HepG2 (cell line): Measurements from ENCODE around the gene NOS2.

Source experiments
- ARNT ChIP-seq: fragments of 450-650 bp; IDR thresholded peaks from 2 replicates; pipeline ENCODE4 v1.6.1; 2017
- CCDC6 ChIP-seq: sonication (generic); formaldehyde crosslinking; IDR thresholded peaks from 2 replicates; pipeline ENCODE4 v1.8.1; 2022; ENCODE audit warnings: mild to moderate bottlenecking, missing genetic modification reagents, moderate library complexity
- EP300 ChIP-seq, 3 experiments: sonication (generic) in 1 of 3; formaldehyde crosslinking in 1 of 3; IDR thresholded peaks; 2 replicates each; pipeline versions ENCODE4 v1.5.1 to v1.6.1; 2011 to 2020; ENCODE audit warnings: low read depth in 2 of 3, low read length in 2 of 3, borderline replicate concordance in 1 of 3, improper control_type of control experiment in 1 of 3, mild to moderate bottlenecking in 1 of 3, missing genetic modification reagents in 1 of 3, moderate library complexity in 1 of 3
- MAFG ChIP-seq: sonication (generic); formaldehyde crosslinking; IDR thresholded peaks from 2 replicates; pipeline ENCODE4 v1.5.1; 2020; ENCODE audit warnings: mild to moderate bottlenecking, missing genetic modification reagents
- ZNF773 ChIP-seq: sonication (generic); formaldehyde crosslinking; IDR thresholded peaks from 2 replicates; pipeline ENCODE4 v1.4.0; 2020; ENCODE audit warnings: missing genetic modification reagents, borderline replicate concordance
- TF ChIP-seq, protein P1 (sequence below), 2 experiments: sonication (generic) in 1 of 2; formaldehyde crosslinking in 1 of 2; IDR thresholded peaks; 2 replicates each; pipeline versions ENCODE4 v1.4.0 to v1.6.1; 2016 to 2020; ENCODE audit warnings: borderline replicate concordance in 1 of 2, low read depth in 1 of 2, mild to moderate bottlenecking in 1 of 2, missing genetic modification reagents in 1 of 2

DNA sequence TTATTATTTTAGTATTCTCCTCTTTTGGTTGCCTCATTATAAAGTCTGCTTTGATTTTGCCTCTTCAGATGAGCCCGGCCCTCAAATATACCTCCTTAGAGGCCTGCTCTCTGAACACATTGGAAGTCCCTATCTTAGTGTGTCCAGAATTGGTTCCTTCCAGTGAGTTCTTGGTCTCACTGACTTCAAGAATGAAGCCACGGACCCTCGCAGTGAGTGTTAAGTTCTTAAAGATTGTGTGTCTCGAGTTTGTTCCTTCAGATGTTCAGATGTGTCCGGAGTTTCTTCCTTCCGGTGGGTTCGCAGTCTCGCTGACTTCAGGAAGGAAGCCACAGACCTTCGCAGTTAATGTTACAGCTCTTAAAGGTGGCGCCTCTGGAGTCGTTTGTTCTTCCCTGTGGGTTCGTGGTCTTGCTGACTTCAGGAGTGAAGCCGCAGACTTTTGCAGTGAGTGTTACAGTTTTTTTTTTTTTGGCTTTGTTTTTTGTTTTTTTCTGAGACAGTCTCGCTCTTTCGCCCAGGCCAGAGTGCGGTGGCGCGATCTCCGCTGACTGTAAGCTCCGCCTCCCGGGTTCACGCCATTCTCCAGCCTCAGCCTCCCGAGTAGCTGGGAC is 45.8 kb upstream of the NOS2 start:
- TF ChIP-seq ZNF773 (CRISPR knock-in tag), result no peak
- TF ChIP-seq CCDC6 (CRISPR knock-in tag), result no peak
- no peak for TF ChIP-seq MAFG
- TF ChIP-seq, protein P1, sequence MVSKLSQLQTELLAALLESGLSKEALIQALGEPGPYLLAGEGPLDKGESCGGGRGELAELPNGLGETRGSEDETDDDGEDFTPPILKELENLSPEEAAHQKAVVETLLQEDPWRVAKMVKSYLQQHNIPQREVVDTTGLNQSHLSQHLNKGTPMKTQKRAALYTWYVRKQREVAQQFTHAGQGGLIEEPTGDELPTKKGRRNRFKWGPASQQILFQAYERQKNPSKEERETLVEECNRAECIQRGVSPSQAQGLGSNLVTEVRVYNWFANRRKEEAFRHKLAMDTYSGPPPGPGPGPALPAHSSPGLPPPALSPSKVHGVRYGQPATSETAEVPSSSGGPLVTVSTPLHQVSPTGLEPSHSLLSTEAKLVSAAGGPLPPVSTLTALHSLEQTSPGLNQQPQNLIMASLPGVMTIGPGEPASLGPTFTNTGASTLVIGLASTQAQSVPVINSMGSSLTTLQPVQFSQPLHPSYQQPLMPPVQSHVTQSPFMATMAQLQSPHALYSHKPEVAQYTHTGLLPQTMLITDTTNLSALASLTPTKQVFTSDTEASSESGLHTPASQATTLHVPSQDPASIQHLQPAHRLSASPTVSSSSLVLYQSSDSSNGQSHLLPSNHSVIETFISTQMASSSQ (IDR thresholded peaks at IDR 0.05; ENCODE audit: low read depth), result no peak
- TF ChIP-seq, protein P1 (CRISPR knock-in tag; IDR thresholded peaks at IDR 0.05; ENCODE audit: borderline replicate concordance), result no peak
- no peak for TF ChIP-seq ARNT
- no peak for TF ChIP-seq EP300 (IDR thresholded peaks at IDR 0.05; ENCODE audit: low read depth in 2 of 2, low read length in 2 of 2)
- no peak for TF ChIP-seq EP300 (CRISPR knock-in tag; IDR thresholded peaks at IDR 0.05; ENCODE audit: borderline replicate concordance)
